B cell (primary cell): ENCODE results near the gene ATG13. TPM values are rescaled to one million over a fixed set of nuclear protein-coding genes. Genes with fewer than 3 reads are reported as not detected.

Experiments used
- ATAC-seq: fragments of 200-7000 bp; cut with Tn5 transposase; one replicate; pipeline ENCODE4 v1.10.0; 2021; ENCODE audit warnings: low read depth, mild to moderate bottlenecking, moderate number of reproducible peaks, moderate library complexity
- CTCF ChIA-PET: fragments of 350-600 bp; sonication (Branson Sonifier 250); formaldehyde crosslinking; loops from one replicate; lab custom pipeline; 2021; ENCODE audit warnings: antibody characterized with exemption, inconsistent platforms; lab: Charles Lee
- POLR2A ChIA-PET: fragments of 350-600 bp; sonication (Branson Sonifier 250); formaldehyde crosslinking; loops from one replicate; lab custom pipeline; 2021; ENCODE audit warnings: antibody characterized with exemption; lab: Charles Lee
- DNase-seq: peaks from one replicate; pipeline ENCODE4 v3.0.0; 2013
- H2AFZ ChIP-seq: 2 replicates; pipeline ENCODE4 v1.6.1; 2012; ENCODE audit warnings: mild to moderate bottlenecking, low read depth, low read length; ENCODE audit not compliant: insufficient read depth, poor library complexity, severe bottlenecking
- H3K27ac ChIP-seq, 2 donors: 1 replicate in 1 of 2; 2 replicates in 1 of 2; pipeline ENCODE4 v1.5.1; 2012 to 2013; ENCODE audit warnings: low read length in 2 of 2, mild to moderate bottlenecking in 2 of 2, moderate library complexity in 1 of 2
- H3K27me3 ChIP-seq, 4 experiments: fragments of 200-600 bp in 1 of 4; sonication (generic) in 1 of 4; replicated peaks in 1 of 4; 1 replicate in 2 of 4; 2 replicates in 2 of 4; pipeline versions ENCODE4 v1.6.1 to v1.7.0; 2013 to 2016; ENCODE audit warnings: low read length in 3 of 4, mild to moderate bottlenecking in 2 of 4, mixed read lengths in 1 of 4, moderate library complexity in 1 of 4; ENCODE audit not compliant: insufficient read depth in 4 of 4, control insufficient read depth in 3 of 4; ENCODE audit errors: control extremely low read depth in 1 of 4
- H3K36me3 ChIP-seq, 2 experiments: replicated peaks in 1 of 2; 1 replicate in 1 of 2; 2 replicates in 1 of 2; pipeline versions ENCODE4 v1.6.1 to v1.7.1; 2013; ENCODE audit warnings: low read length in 1 of 2; ENCODE audit not compliant: insufficient read depth in 2 of 2, control insufficient read depth in 1 of 2; ENCODE audit errors: control extremely low read depth in 1 of 2, extremely low read depth in 1 of 2
- H3K4me1 ChIP-seq, 2 donors: fragments of 200-600 bp in 1 of 2; sonication (generic) in 1 of 2; 1 replicate in 1 of 2; 2 replicates in 1 of 2; pipeline versions ENCODE4 v1.5.1 to v1.6.1; 2013 to 2017; ENCODE audit warnings: low read length in 2 of 2; ENCODE audit not compliant: control insufficient read depth in 2 of 2, insufficient read depth in 2 of 2
- H3K4me2 ChIP-seq: replicated peaks from 2 replicates; pipeline ENCODE3; 2012; ENCODE audit warnings: mild to moderate bottlenecking, low read depth, low read length; ENCODE audit not compliant: poor library complexity, severe bottlenecking
- H3K4me3 ChIP-seq, 5 experiments: fragments of 200-600 bp in 1 of 5; sonication (generic) in 1 of 5; 1 replicate in 3 of 5; 2 replicates in 2 of 5; pipeline versions ENCODE4 v1.5.1 to v1.7.0; 2011 to 2016; ENCODE audit warnings: low read length in 4 of 5, mild to moderate bottlenecking in 4 of 5, low read depth in 2 of 5, control low read depth in 1 of 5, moderate library complexity in 1 of 5; ENCODE audit not compliant: insufficient read depth in 1 of 5; ENCODE audit errors: control extremely low read depth in 1 of 5, extremely low read depth in 1 of 5
- H3K79me2 ChIP-seq: fragments of 200-600 bp; sonication (generic); one replicate; pipeline ENCODE4 v1.6.0; 2016; ENCODE audit warnings: low read length; ENCODE audit not compliant: control insufficient read depth, insufficient read depth
- H3K9ac ChIP-seq: fragments of 200-600 bp; sonication (generic); 2 replicates; pipeline ENCODE4 v1.6.1; 2017; ENCODE audit warnings: mild to moderate bottlenecking, low read length, moderate library complexity
- H3K9me3 ChIP-seq, 3 donors: one replicate each; pipeline versions ENCODE4 v1.6.1 to v1.7.1; 2013; ENCODE audit warnings: low read length in 2 of 3; ENCODE audit not compliant: control insufficient read depth in 2 of 3, insufficient read depth in 1 of 3; ENCODE audit errors: control extremely low read depth in 1 of 3
- H4K20me1 ChIP-seq: 2 replicates; pipeline ENCODE4 v1.6.0; 2012; ENCODE audit warnings: mild to moderate bottlenecking, low read length; ENCODE audit not compliant: insufficient read depth, control insufficient read depth, poor library complexity, severe bottlenecking
- H3K27ac Mint-ChIP-seq: one replicate; pipeline ENCODE4 v1.8.0; 2021; ENCODE audit warnings: mixed read lengths
- H3K27me3 Mint-ChIP-seq: one replicate; pipeline ENCODE4 v1.8.0; 2021; ENCODE audit warnings: mixed read lengths
- H3K4me1 Mint-ChIP-seq: one replicate; pipeline ENCODE4 v1.8.0; 2021; ENCODE audit warnings: mixed read lengths
- H3K4me3 Mint-ChIP-seq: one replicate; pipeline ENCODE4 v1.8.0; 2021; ENCODE audit warnings: mixed read lengths
- H3K9me3 Mint-ChIP-seq: one replicate; pipeline ENCODE4 v1.8.0; 2022; ENCODE audit warnings: mixed read lengths; ENCODE audit not compliant: insufficient read depth
- CTCF ChIP-seq: fragments of 200-600 bp; IDR thresholded peaks from one replicate; pipeline ENCODE4 v1.8.0; 2022; ENCODE audit warnings: antibody characterized with exemption, mild to moderate bottlenecking
- EZH2 ChIP-seq: IDR thresholded peaks from 2 replicates; pipeline ENCODE4 v1.6.1; 2012; ENCODE audit warnings: borderline replicate concordance, low read depth, mild to moderate bottlenecking, moderate library complexity, low read length; ENCODE audit not compliant: insufficient read depth, poor library complexity, severe bottlenecking
- WGBS: methylation state at CpG from one replicate; pipeline ENCODE4 v1.1.5; 2013; ENCODE audit warnings: missing lambda C conversion rate; ENCODE audit not compliant: insufficient coverage; 5-methylcytosine and 5-hydroxymethylcytosine counted together
- intact Hi-C: fragments of 100-400 bp; cut with micrococcal nuclease; formaldehyde crosslinking; loops from one replicate; pipeline ENCODE4 v1.10.0; 2022
- polyA plus RNA-seq: library from polyadenylated mRNA; depleted of rRNA; stranded (reverse); fragments of >200 nt; gene quantifications from 2 replicates; pipeline ENCODE4 v1.2.3, GENCODE V29; 2012
- total RNA-seq, 2 donors: library from RNA; stranded (reverse); fragments of 120-200 nt in 1 of 2; gene quantifications; 1 replicate in 1 of 2; 2 replicates in 1 of 2; pipeline versions ENCODE4 v1.2.3 to v1.2.4, GENCODE V29; 2013 to 2022

The ATG13 gene
- total and polyA plus RNA-seq, 2 donors (not counting 1 experiment from before 2014, with no cell fraction given), result 48.5 to 88.8 TPM

- Histone ChIP-seq H2AFZ (peak within 1 kb of the TSS; percentile 98), H3K9ac (peak within 1 kb of the TSS; percentile 88), H3K36me3 (peaks cover 3 to 40% of the 10 kb centered on the region in 2 experiments), H3K4me1 (peaks cover 30 to 39% of the 10 kb centered on the region in 2 donors), H3K27ac (peak within 1 kb of the TSS; percentile 47 to 86), H3K79me2 (peaks cover 85% of the 10 kb centered on the region), H3K9me3 (no peaks in the 10 kb centered on the region), H3K4me3 (peak within 1 kb of the TSS; percentile 87 to 100 (median 98)), H3K4me2 (peak within 1 kb of the TSS; percentile 94), H3K27me3 (no peaks in the 10 kb centered on the region), H4K20me1 (peaks cover 38% of the 10 kb centered on the region)
- TF ChIP-seq EZH2 (no peak), CTCF (no peak)
- Mint-ChIP-seq H3K27me3 (no peaks in the 10 kb centered on the region), H3K27ac (peak within 1 kb of the TSS; percentile 93), H3K4me1 (peaks cover 43% of the 10 kb centered on the region), H3K9me3 (no peaks in the 10 kb centered on the region), H3K4me3 (peak within 1 kb of the TSS; percentile 96)
- peak; percentile 90 for ATAC-seq
- under 1% methylated on average over 40 of the region's 44 CpGs for WGBS
- peak; percentile 99 for DNase-seq
- intact Hi-C loops, result loop anchor here (1.0 to 5.0 kb wide), 9 partner anchors 83 to 1553 kb away; partner anchors contain the start of genes AMBRA1, ARFGAP2, ATG13 and CKAP5
- ChIA-PET CTCF (interaction anchor here (0.8 to 1.7 kb wide), 4 partner anchors 82 to 126 kb away, joined by 3 read pairs; partner anchors contain the start of genes AMBRA1, ATG13 and HARBI1), POLR2A (interaction anchor here (0.6 to 1.1 kb wide), 4 partner anchors 82 to 698 kb away, joined by 3 to 4 read pairs (median 3); partner anchors contain the start of genes ATG13, DDB2 and HARBI1)
These were observed 83.1 kb downstream of the ATG13 start, which contains the start of the genes ARHGAP1 and ZNF408 for GRCh38 chr11:46700241-46701077. Gene ARHGAP1, minus strand, starts transcription at chr11:46700619. Its CDS starts 4,512 bp downstream, at chr11:46696107. Gene ZNF408, plus strand, starts transcription at chr11:46701031. Its CDS starts 17 bp downstream, at chr11:46701048.
